ENCODE measurements around the gene CLCNKA. TPM values are rescaled to one million over a fixed set of nuclear protein-coding genes. Genes with fewer than 3 reads are reported as not detected.

Gene CLCNKA
- total RNA-seq, 2 donors from 2014 or later, result 2.1 to 4.0 TPM

DNA sequence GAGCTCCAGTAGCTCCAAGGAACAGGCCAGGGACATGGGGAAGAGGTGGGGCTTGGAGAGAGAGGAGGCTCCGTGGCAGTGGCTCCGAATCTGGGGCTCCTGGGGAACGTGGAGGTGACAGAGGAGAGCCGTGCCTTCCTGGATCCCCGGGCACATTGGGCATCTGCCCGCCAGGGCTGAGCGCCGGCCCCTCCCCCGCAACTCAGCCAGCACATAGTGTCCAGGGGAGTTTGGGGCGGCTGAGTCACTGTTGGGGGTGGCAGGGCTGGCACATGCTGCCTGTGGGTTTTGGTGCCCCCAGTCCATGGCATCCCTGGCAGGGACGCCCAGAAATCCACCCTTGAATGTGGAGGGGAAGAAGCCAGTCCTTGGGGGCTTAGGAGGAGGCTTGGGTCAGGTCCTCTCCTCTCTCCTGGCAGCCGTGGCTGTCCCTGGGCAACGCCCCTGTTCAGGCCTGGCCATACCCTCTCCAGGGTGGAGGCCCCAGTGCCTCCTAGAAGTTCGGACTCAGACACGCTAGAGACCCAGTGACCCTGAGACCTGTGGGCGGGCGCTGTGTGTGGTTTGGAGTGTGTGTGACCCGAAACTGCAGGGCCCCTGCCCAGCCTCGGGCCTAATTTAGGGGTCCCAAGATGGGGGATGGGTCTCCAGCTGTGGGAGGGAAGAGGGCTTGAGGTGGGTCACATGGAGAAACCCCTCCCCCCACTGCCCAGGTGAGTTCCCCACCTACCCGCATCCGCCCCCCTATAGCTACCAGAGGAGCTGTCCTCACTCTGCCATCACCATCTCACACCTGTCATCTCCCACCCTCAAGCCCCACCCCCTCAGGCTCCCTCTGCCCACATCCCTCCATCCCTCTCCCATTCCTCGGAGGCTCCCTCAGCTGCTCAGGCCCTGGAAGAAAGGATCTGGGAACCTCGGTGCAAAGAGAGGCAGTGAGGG lies 5.6 kb upstream of the CLCNKA start:
- 70 to 74% methylated on average over 12 to 23 of the region's 23 CpGs for WGBS, 2 donors
- H3K4me1 ChIP-seq, result peaks cover 58% of the 10 kb centered on the region
- intact Hi-C loops (cut with DNase I), result no loop called here
- H3K4me3 ChIP-seq, result no peak overlapping the region
- no peaks in the 10 kb centered on the region for H3K27me3 ChIP-seq
- H3K36me3 ChIP-seq (replicated peaks in 1 of 2; ENCODE audit: insufficient read depth in 1 of 2, low read depth in 2 of 2), result no peaks in the 10 kb centered on the region
- no peak for DNase-seq
- TF ChIP-seq, protein P1, sequence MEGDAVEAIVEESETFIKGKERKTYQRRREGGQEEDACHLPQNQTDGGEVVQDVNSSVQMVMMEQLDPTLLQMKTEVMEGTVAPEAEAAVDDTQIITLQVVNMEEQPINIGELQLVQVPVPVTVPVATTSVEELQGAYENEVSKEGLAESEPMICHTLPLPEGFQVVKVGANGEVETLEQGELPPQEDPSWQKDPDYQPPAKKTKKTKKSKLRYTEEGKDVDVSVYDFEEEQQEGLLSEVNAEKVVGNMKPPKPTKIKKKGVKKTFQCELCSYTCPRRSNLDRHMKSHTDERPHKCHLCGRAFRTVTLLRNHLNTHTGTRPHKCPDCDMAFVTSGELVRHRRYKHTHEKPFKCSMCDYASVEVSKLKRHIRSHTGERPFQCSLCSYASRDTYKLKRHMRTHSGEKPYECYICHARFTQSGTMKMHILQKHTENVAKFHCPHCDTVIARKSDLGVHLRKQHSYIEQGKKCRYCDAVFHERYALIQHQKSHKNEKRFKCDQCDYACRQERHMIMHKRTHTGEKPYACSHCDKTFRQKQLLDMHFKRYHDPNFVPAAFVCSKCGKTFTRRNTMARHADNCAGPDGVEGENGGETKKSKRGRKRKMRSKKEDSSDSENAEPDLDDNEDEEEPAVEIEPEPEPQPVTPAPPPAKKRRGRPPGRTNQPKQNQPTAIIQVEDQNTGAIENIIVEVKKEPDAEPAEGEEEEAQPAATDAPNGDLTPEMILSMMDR (IDR thresholded peaks at IDR 0.05), result no peak
- no peak for TF ChIP-seq POLR2A (IDR thresholded peaks at IDR 0.05)
- ATAC-seq, result no peak
- H3K27ac ChIP-seq, result no peak overlapping the region
- H3K9me3 ChIP-seq, result no peaks in the 10 kb centered on the region

DNA sequence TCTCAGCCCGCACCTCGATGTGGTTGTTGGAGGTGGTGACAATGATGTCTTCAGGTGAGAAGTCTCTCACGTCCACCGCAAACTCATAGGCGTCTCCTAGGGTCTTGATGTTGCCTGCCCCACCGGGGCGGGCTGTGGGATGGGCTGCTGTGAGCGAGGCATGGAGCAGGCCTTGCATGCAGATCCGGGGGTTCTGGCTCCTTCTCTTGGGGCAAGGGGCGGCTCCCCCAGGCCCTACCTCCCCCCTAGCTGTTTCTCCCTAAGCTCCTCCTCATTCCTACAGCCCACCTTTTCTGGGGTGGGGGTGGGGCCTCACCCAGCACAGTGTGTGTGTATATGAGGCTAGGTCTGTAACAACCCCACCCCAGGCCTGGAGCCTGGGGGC lies 4.8 kb upstream of the CLCNKA start:
- no peak overlapping the region for H3K4me3 ChIP-seq
- H3K27ac ChIP-seq, result peak overlapping the region in 3 of 4 donors; percentile 3 to 66 (median 65)
- TF ChIP-seq, protein P1 (IDR thresholded peaks at IDR 0.05), result no peak
- TF ChIP-seq POLR2A (IDR thresholded peaks at IDR 0.05), result no peak
- intact Hi-C loops (cut with DNase I), result no loop called here
- no peak for ATAC-seq
- DNase-seq, result no peak
- H3K36me3 ChIP-seq (replicated peaks in 1 of 2; ENCODE audit: insufficient read depth in 1 of 2, low read depth in 2 of 2), result no peaks in the 10 kb centered on the region
- no peaks in the 10 kb centered on the region for H3K9me3 ChIP-seq
- peaks cover 66% of the 10 kb centered on the region for H3K4me1 ChIP-seq
- H3K27me3 ChIP-seq, result no peaks in the 10 kb centered on the region
- 80 to 83% methylated on average over 7 to 10 of the region's 10 CpGs for WGBS, 2 donors

DNA sequence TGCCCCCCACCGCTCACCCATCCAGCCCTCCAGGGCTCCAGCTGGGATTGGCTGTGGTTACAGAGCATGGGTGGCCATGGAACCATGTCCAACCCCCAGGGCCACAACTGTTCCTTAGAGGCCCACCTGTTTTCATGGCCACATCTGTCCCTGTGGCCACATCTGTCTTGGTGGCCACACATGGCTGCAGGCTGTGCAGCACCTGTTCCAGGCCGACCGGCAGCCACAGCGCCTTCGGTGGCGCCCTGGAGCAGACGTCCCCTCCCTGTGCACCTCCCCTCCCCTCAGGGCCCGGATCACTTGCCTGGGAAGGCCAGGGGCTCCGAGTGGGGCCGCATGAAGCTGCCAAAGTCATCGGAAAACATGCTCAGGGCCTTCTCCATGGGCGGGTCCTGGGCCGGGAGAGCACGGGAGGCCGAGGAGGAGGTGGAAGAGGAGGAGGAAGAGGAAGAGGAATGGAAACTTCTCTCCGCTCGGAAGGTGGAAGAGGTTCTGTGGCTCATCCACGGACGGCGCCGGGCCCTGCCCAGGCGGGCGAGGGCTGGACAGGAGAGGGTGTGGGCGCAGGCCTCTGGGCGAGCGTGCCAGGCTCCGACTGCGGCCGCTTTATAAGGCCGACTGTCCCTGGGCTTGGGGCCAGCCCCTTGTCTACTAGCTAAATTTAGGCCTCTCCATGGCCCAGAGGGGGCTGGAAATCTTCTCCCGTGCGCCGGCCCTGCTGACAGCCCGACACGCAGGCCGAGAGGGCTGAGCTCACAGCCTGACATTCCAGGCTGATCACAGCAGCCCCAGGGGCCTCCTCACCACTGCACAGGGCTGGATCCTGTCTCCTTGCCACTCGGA lies 4.2 kb upstream of the CLCNKA start, which contains the start of gene HSPB7:
Gene HSPB7 (minus strand): TSS at position 583 of the 843 bp plus-strand sequence. CDS start 80 bp downstream, at position 503.
- Histone ChIP-seq H3K9me3 (no peaks in the 10 kb centered on the region), H3K36me3 (replicated peaks in 1 of 2; ENCODE audit: insufficient read depth in 1 of 2, low read depth in 2 of 2) (no peaks in the 10 kb centered on the region), H3K27me3 (no peaks in the 10 kb centered on the region), H3K4me3 (no peak within 1 kb of the TSS), H3K27ac (peak within 1 kb of the TSS; percentile 3 to 66 (median 58)), H3K4me1 (peaks cover 63% of the 10 kb centered on the region)
- intact Hi-C loops (cut with DNase I), result no loop called here
- ATAC-seq (peak; percentile 27), DNase-seq (peak; percentile 37 to 63 (median 54))
- no peak for TF ChIP-seq POLR2A (IDR thresholded peaks at IDR 0.05)
- TF ChIP-seq, protein P1 (IDR thresholded peaks at IDR 0.05), result no peak
- 62 to 66% methylated on average over 21 to 36 of the region's 37 CpGs for WGBS, 2 donors

DNA sequence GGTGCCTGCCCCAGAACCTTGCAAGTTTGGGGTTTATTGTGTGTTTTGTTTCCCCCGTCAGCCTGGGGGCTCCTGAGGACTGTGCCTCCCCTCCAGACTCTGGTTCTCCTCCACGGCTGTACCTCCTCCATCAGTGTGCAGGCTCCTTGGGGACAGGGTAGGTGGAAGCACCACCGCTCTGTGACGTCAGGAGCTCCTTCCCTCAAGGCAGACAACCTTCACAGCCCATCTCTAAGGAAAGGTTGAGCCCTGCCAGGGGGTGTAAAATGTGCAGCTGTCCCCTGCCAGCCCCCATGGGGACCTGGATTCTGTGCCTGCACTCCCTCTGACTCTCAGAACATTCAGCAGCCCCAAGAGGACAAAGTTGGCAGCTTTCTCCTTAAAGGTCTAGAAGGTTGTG lies 3.5 kb upstream of the CLCNKA start:
- intact Hi-C loops (cut with DNase I), result no loop called here
- DNase-seq (no peak), ATAC-seq (no peak)
- no peaks in the 10 kb centered on the region for H3K9me3 ChIP-seq
- H3K27me3 ChIP-seq, result no peaks in the 10 kb centered on the region
- no peak overlapping the region for H3K4me3 ChIP-seq
- 0 to 55% methylated on average over 1 to 4 of the region's 4 CpGs for WGBS, 2 donors
- peaks cover 57% of the 10 kb centered on the region for H3K4me1 ChIP-seq
- H3K36me3 ChIP-seq (replicated peaks in 1 of 2; ENCODE audit: insufficient read depth in 1 of 2, low read depth in 2 of 2), result no peaks in the 10 kb centered on the region
- TF ChIP-seq POLR2A (IDR thresholded peaks at IDR 0.05), result no peak
- TF ChIP-seq, protein P1 (IDR thresholded peaks at IDR 0.05), result no peak
- H3K27ac ChIP-seq, result peak overlapping the region in 3 of 4 donors; percentile 51 to 66 (median 65)

All from body of pancreas (tissue), 4 donors.